ENCODE measurements around the gene IRAK4. TPM values are rescaled to one million over a fixed set of nuclear protein-coding genes. Genes with fewer than 3 reads are reported as not detected.
A peak's percentile ranks its signal among the peaks of the same experiment; 100 is the strongest.
"Not testable (repeated sequence)": the region's sequence is repeated elsewhere in the genome, so short reads cannot be mapped to it uniquely, and the experiment has no call there.

IRAK4 gene
- polyA plus RNA-seq, 3 donors, result 17.3 to 44.6 (median 29.0) TPM

- Mint-ChIP-seq H3K9me3 (no peaks in the 10 kb centered on the region), H3K27me3 (ENCODE audit: low read depth in 3 of 3) (peaks cover 0 to 3% (median 2%) of the 10 kb centered on the region in 3 donors), H3K27ac (no peak overlapping the region), H3K4me3 (no peak overlapping the region), H3K4me1 (peaks cover 7% of the 10 kb centered on the region), H3K36me3 (peaks cover 25 to 32% of the 10 kb centered on the region in 2 donors)
- intact Hi-C loops (cut with micrococcal nuclease), result no loop called here
- Histone ChIP-seq H3K27me3 (ENCODE audit: control insufficient read depth in 2 of 2, insufficient read depth in 2 of 2, low read length in 2 of 2) (no peaks in the 10 kb centered on the region), H3K9me3 (replicated peaks in 1 of 2; ENCODE audit: control insufficient read depth in 1 of 2, insufficient read depth in 1 of 2, low read length in 2 of 2) (no peaks in the 10 kb centered on the region), H3K79me2 (ENCODE audit: insufficient read depth, low read length) (no peaks in the 10 kb centered on the region), H4K20me1 (ENCODE audit: insufficient read depth, low read length) (no peaks in the 10 kb centered on the region), H2AFZ (ENCODE audit: insufficient read depth, low read depth, low read length, poor library complexity, severe bottlenecking) (no peak overlapping the region), H3K4me2 (replicated peaks; ENCODE audit: extremely low read depth, low read length, poor library complexity, severe bottlenecking) (no peak overlapping the region), H3K4me3 (replicated peaks in 1 of 3; ENCODE audit: low read depth in 2 of 3, low read length in 3 of 3) (no peak overlapping the region), H3K27ac (ENCODE audit: low read depth in 1 of 2, low read length in 2 of 2) (no peak overlapping the region), H3K9ac (ENCODE audit: insufficient read depth, low read length, poor library complexity, severe bottlenecking) (no peak overlapping the region), H3K4me1 (ENCODE audit: control insufficient read depth in 1 of 2, insufficient read depth in 2 of 2, low read length in 2 of 2) (no peaks in the 10 kb centered on the region), H3K36me3 (replicated peaks in 1 of 2; ENCODE audit: control insufficient read depth in 1 of 2, insufficient read depth in 2 of 2, low read length in 2 of 2) (peaks cover 13 to 28% of the 10 kb centered on the region in 2 donors)
- WGBS (ENCODE audit: insufficient coverage), result 96% methylated on average over 4 of the region's 5 CpGs
- no peak for TF ChIP-seq CTCF (IDR thresholded peaks at IDR 0.05)
- DNase-seq, result no peak
These were observed 9.7 kb upstream of the IRAK4 start for GRCh38 chr12:43749016-43749415.

- Mint-ChIP-seq H3K4me3 (no peak overlapping the region), H3K27ac (peak overlapping the region in 1 of 7 donors; percentile 1), H3K27me3 (ENCODE audit: low read depth in 3 of 3) (peaks cover 0 to 3% (median 2%) of the 10 kb centered on the region in 3 donors), H3K9me3 (no peaks in the 10 kb centered on the region), H3K4me1 (peaks cover 7% of the 10 kb centered on the region), H3K36me3 (peaks cover 22 to 26% of the 10 kb centered on the region in 2 donors)
- H3K4me3 ChIP-seq (replicated peaks in 1 of 3; ENCODE audit: low read depth in 2 of 3, low read length in 3 of 3), result no peak overlapping the region
- no peaks in the 10 kb centered on the region for H3K9me3 ChIP-seq (replicated peaks in 1 of 2; ENCODE audit: control insufficient read depth in 1 of 2, insufficient read depth in 1 of 2, low read length in 2 of 2)
- peaks cover 3 to 20% of the 10 kb centered on the region in 2 donors for H3K36me3 ChIP-seq (replicated peaks in 1 of 2; ENCODE audit: control insufficient read depth in 1 of 2, insufficient read depth in 2 of 2, low read length in 2 of 2)
- no peak overlapping the region for H3K4me2 ChIP-seq (replicated peaks; ENCODE audit: extremely low read depth, low read length, poor library complexity, severe bottlenecking)
- no peaks in the 10 kb centered on the region for H3K4me1 ChIP-seq (ENCODE audit: control insufficient read depth in 1 of 2, insufficient read depth in 2 of 2, low read length in 2 of 2)
- no peaks in the 10 kb centered on the region for H3K27me3 ChIP-seq (ENCODE audit: control insufficient read depth in 2 of 2, insufficient read depth in 2 of 2, low read length in 2 of 2)
- no peak for DNase-seq
- H3K79me2 ChIP-seq (ENCODE audit: insufficient read depth, low read length), result peaks cover under 1% of the 10 kb centered on the region
- TF ChIP-seq CTCF (IDR thresholded peaks at IDR 0.05), result no peak
- H4K20me1 ChIP-seq (ENCODE audit: insufficient read depth, low read length), result no peaks in the 10 kb centered on the region
- no peak overlapping the region for H3K9ac ChIP-seq (ENCODE audit: insufficient read depth, low read length, poor library complexity, severe bottlenecking)
- no CpG with 5 or more reads among the region's 3 CpGs for WGBS (ENCODE audit: insufficient coverage)
- intact Hi-C loops (cut with micrococcal nuclease), result no loop called here
- no peak overlapping the region for H2AFZ ChIP-seq (ENCODE audit: insufficient read depth, low read depth, low read length, poor library complexity, severe bottlenecking)
- H3K27ac ChIP-seq (ENCODE audit: low read depth in 1 of 2, low read length in 2 of 2), result no peak overlapping the region
These were observed 7.9 kb upstream of the IRAK4 start for GRCh38 chr12:43750814-43751213.

GRCh38 chr12:43751360-43751759, 7.4 kb upstream of the IRAK4 start:
- H2AFZ ChIP-seq (ENCODE audit: insufficient read depth, low read depth, low read length, poor library complexity, severe bottlenecking); H4K20me1 ChIP-seq (ENCODE audit: insufficient read depth, low read length); H3K27me3 Mint-ChIP-seq (ENCODE audit: low read depth in 3 of 3); H3K4me3 Mint-ChIP-seq; DNase-seq; H3K79me2 ChIP-seq (ENCODE audit: insufficient read depth, low read length); H3K4me3 ChIP-seq (replicated peaks in 1 of 3; ENCODE audit: low read depth in 2 of 3, low read length in 3 of 3); H3K9me3 ChIP-seq (replicated peaks in 1 of 2; ENCODE audit: control insufficient read depth in 1 of 2, insufficient read depth in 1 of 2, low read length in 2 of 2); H3K4me2 ChIP-seq (replicated peaks; ENCODE audit: extremely low read depth, low read length, poor library complexity, severe bottlenecking); H3K27ac ChIP-seq (ENCODE audit: low read depth in 1 of 2, low read length in 2 of 2); H3K27ac Mint-ChIP-seq; intact Hi-C loops (cut with micrococcal nuclease); H3K4me1 ChIP-seq (ENCODE audit: control insufficient read depth in 1 of 2, insufficient read depth in 2 of 2, low read length in 2 of 2); H3K9ac ChIP-seq (ENCODE audit: insufficient read depth, low read length, poor library complexity, severe bottlenecking); H3K9me3 Mint-ChIP-seq; H3K27me3 ChIP-seq (ENCODE audit: control insufficient read depth in 2 of 2, insufficient read depth in 2 of 2, low read length in 2 of 2); H3K4me1 Mint-ChIP-seq: not testable (repeated sequence)
- peaks cover 20 to 22% of the 10 kb centered on the region in 2 donors for H3K36me3 Mint-ChIP-seq
- H3K36me3 ChIP-seq (replicated peaks in 1 of 2; ENCODE audit: control insufficient read depth in 1 of 2, insufficient read depth in 2 of 2, low read length in 2 of 2), result peaks cover 3 to 20% of the 10 kb centered on the region in 2 donors
- no CpG with 5 or more reads among the region's 6 CpGs for WGBS (ENCODE audit: insufficient coverage)
